Measurements from ENCODE around the gene RAB40C.

Gene RAB40C

GRCh38 chr16:603933-604332, 14.1 kb downstream of the RAB40C start:
- peaks cover 2% of the 10 kb centered on the region for H3K9me3 ChIP-seq (ENCODE audit: severe bottlenecking)
- no peak overlapping the region for H3K27ac ChIP-seq (ENCODE audit: poor library complexity, severe bottlenecking)
- 0 out of 2 replicates have a peak, but pooled peaks cover 3% of the 10 kb centered on the region for H3K36me3 ChIP-seq (ENCODE audit: low read depth)
- no peaks in the 10 kb centered on the region for H3K27me3 ChIP-seq (ENCODE audit: insufficient read depth, poor library complexity, severe bottlenecking)
- no peak for DNase-seq (ENCODE audit: low spot score)
- no peak overlapping the region for H3K4me3 ChIP-seq (ENCODE audit: severe bottlenecking)
- no peak for ATAC-seq (ENCODE audit: low read depth)
- no peak for TF ChIP-seq CTCF (IDR thresholded peaks at IDR 0.05; ENCODE audit: poor library complexity, severe bottlenecking)
- H3K4me1 ChIP-seq (ENCODE audit: insufficient read depth, poor library complexity, severe bottlenecking): no peaks in the 10 kb centered on the region

GRCh38 chr16:606656-607307, 16.9 kb downstream of the RAB40C start:
- H3K36me3 ChIP-seq (ENCODE audit: low read depth): no peaks in the 10 kb centered on the region
- no peak for DNase-seq (ENCODE audit: low spot score)
- H3K4me1 ChIP-seq (ENCODE audit: insufficient read depth, poor library complexity, severe bottlenecking): peaks cover 5% of the 10 kb centered on the region
- no peak for ATAC-seq (ENCODE audit: low read depth)
- no peaks in the 10 kb centered on the region for H3K27me3 ChIP-seq (ENCODE audit: insufficient read depth, poor library complexity, severe bottlenecking)
- H3K9me3 ChIP-seq (ENCODE audit: severe bottlenecking): no peaks in the 10 kb centered on the region
- H3K27ac ChIP-seq (ENCODE audit: poor library complexity, severe bottlenecking): no peak overlapping the region
- no peak for TF ChIP-seq CTCF (IDR thresholded peaks at IDR 0.05; ENCODE audit: poor library complexity, severe bottlenecking)
- H3K4me3 ChIP-seq (ENCODE audit: severe bottlenecking): no peak overlapping the region

GRCh38 chr16:608019-608418, 18.2 kb downstream of the RAB40C start:
- Histone ChIP-seq H3K27ac (ENCODE audit: poor library complexity, severe bottlenecking) (no peak overlapping the region), H3K9me3 (ENCODE audit: severe bottlenecking) (no peaks in the 10 kb centered on the region), H3K27me3 (ENCODE audit: insufficient read depth, poor library complexity, severe bottlenecking) (no peaks in the 10 kb centered on the region), H3K4me3 (ENCODE audit: severe bottlenecking) (no peak overlapping the region), H3K4me1 (ENCODE audit: insufficient read depth, poor library complexity, severe bottlenecking) (peaks cover 5% of the 10 kb centered on the region), H3K36me3 (ENCODE audit: low read depth) (no peaks in the 10 kb centered on the region)
- TF ChIP-seq CTCF (IDR thresholded peaks at IDR 0.05; ENCODE audit: poor library complexity, severe bottlenecking): no peak
- DNase-seq (ENCODE audit: low spot score): no peak
- ATAC-seq (ENCODE audit: low read depth): no peak

GRCh38 chr16:609316-609715, 19.4 kb downstream of the RAB40C start:
- no peak overlapping the region for H3K4me3 ChIP-seq (ENCODE audit: severe bottlenecking)
- no peaks in the 10 kb centered on the region for H3K9me3 ChIP-seq (ENCODE audit: severe bottlenecking)
- ATAC-seq (ENCODE audit: low read depth) (no peak), DNase-seq (ENCODE audit: low spot score) (no peak)
- H3K27me3 ChIP-seq (ENCODE audit: insufficient read depth, poor library complexity, severe bottlenecking): no peaks in the 10 kb centered on the region
- TF ChIP-seq CTCF (IDR thresholded peaks at IDR 0.05; ENCODE audit: poor library complexity, severe bottlenecking): no peak
- peaks cover 5% of the 10 kb centered on the region for H3K4me1 ChIP-seq (ENCODE audit: insufficient read depth, poor library complexity, severe bottlenecking)
- H3K36me3 ChIP-seq (ENCODE audit: low read depth): no peaks in the 10 kb centered on the region
- no peak overlapping the region for H3K27ac ChIP-seq (ENCODE audit: poor library complexity, severe bottlenecking)

- no peak for ATAC-seq (ENCODE audit: low read depth)
- DNase-seq (ENCODE audit: low spot score): no peak
- no peaks in the 10 kb centered on the region for H3K36me3 ChIP-seq (ENCODE audit: low read depth)
- H3K27ac ChIP-seq (ENCODE audit: poor library complexity, severe bottlenecking): no peak overlapping the region
- H3K27me3 ChIP-seq (ENCODE audit: insufficient read depth, poor library complexity, severe bottlenecking): no peaks in the 10 kb centered on the region
- no peak overlapping the region for H3K4me3 ChIP-seq (ENCODE audit: severe bottlenecking)
- no peaks in the 10 kb centered on the region for H3K9me3 ChIP-seq (ENCODE audit: severe bottlenecking)
- peaks cover 5% of the 10 kb centered on the region for H3K4me1 ChIP-seq (ENCODE audit: insufficient read depth, poor library complexity, severe bottlenecking)
- TF ChIP-seq CTCF (IDR thresholded peaks at IDR 0.05; ENCODE audit: poor library complexity, severe bottlenecking): no peak
Measured at GRCh38 chr16:609984-610383, 20.1 kb downstream of the RAB40C start.

Data from RWPE2 (cell line).